Caco-2 (cell line): ENCODE results near the gene TEN1. TPM values are rescaled to one million over a fixed set of nuclear protein-coding genes. Genes with fewer than 3 reads are reported as not detected.
A peak's percentile ranks its signal among the peaks of the same experiment; 100 is the strongest.

Source experiments
- Bru-seq: library from RNA; stranded (reverse); fragments of 400-500 nt; gene quantifications from one replicate; lab custom pipeline; 2021; lab: Mats Ljungman, UMichigan
- BruChase-seq, 2 experiments: library from RNA; stranded (reverse); fragments of 400-500 nt; gene quantifications; one replicate each; lab custom pipeline; 2021; lab: Mats Ljungman, UMichigan
- BruUV-seq: library from RNA; stranded (reverse); fragments of 400-500 nt; replicated peaks from 2 replicates; lab custom pipeline; 2021; lab: Mats Ljungman, UMichigan
- CTCF ChIA-PET: fragments of 300-600 bp; sonication (Branson Sonifier 250); formaldehyde crosslinking; loops from one replicate; lab custom pipeline; 2022; ENCODE audit warnings: antibody characterized with exemption; lab: Charles Lee
- POLR2A ChIA-PET: fragments of 300-600 bp; sonication (Branson Sonifier 250); formaldehyde crosslinking; loops from one replicate; lab custom pipeline; 2022; ENCODE audit warnings: antibody characterized with exemption; lab: Charles Lee
- DNase-seq, 2 experiments: peaks; one replicate each; pipeline versions ENCODE4 v3.0.0 to v3.0.0-alpha.2; 2020 to 2022
- H3K27me3 ChIP-seq: replicated peaks from 2 replicates; pipeline ENCODE4 v1.6.0; 2011; ENCODE audit warnings: low read length; ENCODE audit not compliant: control insufficient read depth, insufficient read depth
- H3K36me3 ChIP-seq: 2 replicates; pipeline ENCODE4 v1.5.1; 2011; ENCODE audit warnings: low read length; ENCODE audit not compliant: control insufficient read depth, insufficient read depth
- H3K4me1 ChIP-seq: fragments of 250-450 bp; sonication (Bioruptor Pico); 2 replicates; pipeline ENCODE4 v1.5.1; 2020; ENCODE audit warnings: mild to moderate bottlenecking
- H3K4me3 ChIP-seq: 2 replicates; pipeline ENCODE4 v1.5.1; 2011; ENCODE audit warnings: low read depth, mild to moderate bottlenecking, control low read depth, low read length
- H3K9me3 ChIP-seq: fragments of 250-450 bp; sonication (Bioruptor Pico); 2 replicates; pipeline ENCODE4 v1.5.1; 2020; ENCODE audit warnings: mild to moderate bottlenecking, moderate library complexity
- H3K27ac Mint-ChIP-seq: one replicate; pipeline ENCODE4 v1.8.0; 2022; ENCODE audit warnings: mixed read lengths; ENCODE audit not compliant: unreplicated experiment
- H3K27me3 Mint-ChIP-seq: one replicate; pipeline ENCODE4 v1.8.0; 2022; ENCODE audit warnings: mixed read lengths; ENCODE audit not compliant: insufficient read depth, unreplicated experiment
- H3K36me3 Mint-ChIP-seq: one replicate; pipeline ENCODE4 v1.8.0; 2022; ENCODE audit warnings: mild to moderate bottlenecking, mixed read lengths; ENCODE audit not compliant: insufficient read depth, unreplicated experiment
- H3K4me1 Mint-ChIP-seq: one replicate; pipeline ENCODE4 v1.8.0; 2022; ENCODE audit warnings: low read depth, mixed read lengths; ENCODE audit not compliant: unreplicated experiment
- H3K4me3 Mint-ChIP-seq: one replicate; pipeline ENCODE4 v1.8.0; 2022; ENCODE audit warnings: mild to moderate bottlenecking, moderate library complexity, mixed read lengths; ENCODE audit not compliant: unreplicated experiment
- H3K9me3 Mint-ChIP-seq: one replicate; pipeline ENCODE4 v1.8.0; 2022; ENCODE audit warnings: mixed read lengths; ENCODE audit not compliant: unreplicated experiment
- CTCF ChIP-seq, 2 experiments: fragments of 200-600 bp in 1 of 2; IDR thresholded peaks; 1 replicate in 1 of 2; 2 replicates in 1 of 2; pipeline versions ENCODE4 v1.5.1 to v1.8.0; 2011 to 2022; ENCODE audit warnings: antibody characterized with exemption in 1 of 2, control low read depth in 1 of 2, inconsistent platforms in 1 of 2, low read depth in 1 of 2, low read length in 1 of 2, mild to moderate bottlenecking in 1 of 2, moderate library complexity in 1 of 2; ENCODE audit not compliant: insufficient read depth in 1 of 2, severe bottlenecking in 1 of 2, unreplicated experiment in 1 of 2
- intact Hi-C: fragments of 100-400 bp; cut with micrococcal nuclease; formaldehyde crosslinking; loops from one replicate; pipeline ENCODE4 v1.10.0; 2022; ENCODE audit not compliant: unreplicated experiment
- long read RNA-seq: library from polyadenylated mRNA; stranded (forward); transcript quantifications from one replicate; pipeline ENCODE4 v2.0.0, GENCODE V29; 2022
- total RNA-seq: library from RNA; stranded (reverse); gene quantifications from 2 replicates; pipeline ENCODE4 v1.2.3, GENCODE V29; 2022

TEN1 gene
- total RNA-seq (19.1 and 20.3 TPM in 2 replicates), Bru-seq, nascent RNA (percentile 63 among the genes with signal in this experiment), BruChase-seq, experiment 1, labeled RNA remaining after a 2-hour chase (percentile 71 among the genes with signal in this experiment), BruChase-seq, experiment 2, labeled RNA remaining after a 6-hour chase (percentile 84 among the genes with signal in this experiment)
- long read RNA-seq, transcript TEN1-201 (4 exons, 994 nt) = major isoform, 47 of 51 reads
- long read RNA-seq, partial matches to known transcripts = 1 of 51 reads
- long read RNA-seq, other reads (novel, unspliced or antisense) = 3 of 51 reads

GRCh38 chr17:75978938-75979704 lies at the start of gene TEN1, which contains the start of gene ACOX1:
Gene TEN1 (plus strand): TSS chr17:75979240. CDS start chr17:75986193, 6,953 bp downstream.
Gene ACOX1 (minus strand): TSS chr17:75979166. CDS start chr17:75979073, 93 bp downstream.
- intact Hi-C loops = loop anchor here (1.0 to 10.0 kb wide), 4 partner anchors 9 to 194 kb away; partner anchors contain the start of gene UNK
- Mint-ChIP-seq H3K27me3 (no peaks in the 10 kb centered on the region), H3K36me3 (peaks cover 42% of the 10 kb centered on the region), H3K4me3 (peak within 1 kb of the TSS; percentile 97), H3K9me3 (no peaks in the 10 kb centered on the region), H3K4me1 (peaks cover 49% of the 10 kb centered on the region), H3K27ac (peak within 1 kb of the TSS; percentile 100)
- peak; percentile 24 to 30 for TF ChIP-seq CTCF (IDR thresholded peaks at IDR 0.05; ENCODE audit: insufficient read depth in 1 of 2, low read depth in 1 of 2, low read length in 1 of 2, severe bottlenecking in 1 of 2, unreplicated experiment in 1 of 2)
- H3K4me1 ChIP-seq = peaks cover 59% of the 10 kb centered on the region
- no peaks in the 10 kb centered on the region for H3K27me3 ChIP-seq
- ChIA-PET CTCF (interaction anchor here (0.6 to 2.0 kb wide), 7 partner anchors 18 to 473 kb away, joined by 3 to 12 read pairs (median 4); partner anchors contain the start of gene CDK3), POLR2A (interaction anchor here (0.6 to 1.9 kb wide), 4 partner anchors 9 to 246 kb away, joined by 3 to 10 read pairs (median 4); partner anchors contain the start of gene FBF1)
- no peaks in the 10 kb centered on the region for H3K36me3 ChIP-seq
- BruUV-seq = no TSS peak
- peak; percentile 99 for DNase-seq
- H3K9me3 ChIP-seq = no peaks in the 10 kb centered on the region
- peak within 1 kb of the TSS; percentile 88 for H3K4me3 ChIP-seq

- no peaks in the 10 kb centered on the region for H3K9me3 Mint-ChIP-seq
- H3K36me3 Mint-ChIP-seq = peaks cover 5% of the 10 kb centered on the region
- DNase-seq = no peak
- ChIA-PET POLR2A (no interaction called here), CTCF (no interaction called here)
- BruUV-seq = no TSS peak
- no peak overlapping the region for H3K27ac Mint-ChIP-seq
- H3K36me3 ChIP-seq = no peaks in the 10 kb centered on the region
- H3K27me3 Mint-ChIP-seq = no peaks in the 10 kb centered on the region
- TF ChIP-seq CTCF (IDR thresholded peaks at IDR 0.05; ENCODE audit: insufficient read depth in 1 of 2, low read depth in 1 of 2, low read length in 1 of 2, severe bottlenecking in 1 of 2, unreplicated experiment in 1 of 2) = no peak
- H3K4me1 Mint-ChIP-seq = peaks cover 6% of the 10 kb centered on the region
- no peak overlapping the region for H3K4me3 Mint-ChIP-seq
- intact Hi-C loops = no loop called here
- no peaks in the 10 kb centered on the region for H3K27me3 ChIP-seq
- H3K4me1 ChIP-seq = peaks cover 22% of the 10 kb centered on the region
- no peak overlapping the region for H3K4me3 ChIP-seq
- H3K9me3 ChIP-seq = 0 out of 2 replicates have a peak, but pooled peaks cover 5% of the 10 kb centered on the region
Measured at GRCh38 chr17:75931062-75931461, 48.0 kb upstream of the TEN1 start.

GRCh38 chr17:75932852-75933251 lies 46.2 kb upstream of the TEN1 start:
- H3K36me3 ChIP-seq = no peaks in the 10 kb centered on the region
- no peaks in the 10 kb centered on the region for H3K9me3 Mint-ChIP-seq
- H3K4me3 Mint-ChIP-seq = peak overlapping the region; percentile 19
- H3K4me1 ChIP-seq = peaks cover 22% of the 10 kb centered on the region
- intact Hi-C loops = no loop called here
- DNase-seq = peak in 1 of 2 experiments; percentile 47
- ChIA-PET CTCF (no interaction called here), POLR2A (interaction anchor here (0.7 kb wide), 1 partner anchor 9 kb away, joined by 3 read pairs; no protein-coding TSS in a partner anchor)
- H3K4me1 Mint-ChIP-seq = peaks cover 6% of the 10 kb centered on the region
- H3K27me3 Mint-ChIP-seq = no peaks in the 10 kb centered on the region
- no TSS peak for BruUV-seq
- H3K27ac Mint-ChIP-seq = no peak overlapping the region
- no peaks in the 10 kb centered on the region for H3K27me3 ChIP-seq
- TF ChIP-seq CTCF (IDR thresholded peaks at IDR 0.05; ENCODE audit: insufficient read depth in 1 of 2, low read depth in 1 of 2, low read length in 1 of 2, severe bottlenecking in 1 of 2, unreplicated experiment in 1 of 2) = no peak
- H3K36me3 Mint-ChIP-seq = peaks cover 5% of the 10 kb centered on the region
- H3K9me3 ChIP-seq = 0 out of 2 replicates have a peak, but pooled peaks cover 5% of the 10 kb centered on the region
- H3K4me3 ChIP-seq = no peak overlapping the region
